ENCODE results near the gene ARHGDIA. TPM values are rescaled to one million over a fixed set of nuclear protein-coding genes. Genes with fewer than 3 reads are reported as not detected.

The ARHGDIA gene
- total RNA-seq, 1 donor from 2014 or later, result 43.3 TPM

- no peak overlapping the region for H3K9ac ChIP-seq (ENCODE audit: low read depth in 1 of 3, low read length in 3 of 3)
- peaks cover 0 to 5% (median 4%) of the 10 kb centered on the region in 3 donors for H3K4me1 ChIP-seq (ENCODE audit: control insufficient read depth in 3 of 3, insufficient read depth in 3 of 3, low read length in 3 of 3)
- no peak overlapping the region for H3K27ac ChIP-seq (ENCODE audit: low read depth, low read length)
- no peaks in the 10 kb centered on the region for H3K9me3 ChIP-seq (ENCODE audit: control insufficient read depth in 3 of 3, low read length in 3 of 3)
- no peaks in the 10 kb centered on the region for H3K27me3 ChIP-seq (ENCODE audit: control insufficient read depth in 3 of 3, insufficient read depth in 3 of 3, low read length in 3 of 3)
- no peak overlapping the region for H3K4me3 ChIP-seq (ENCODE audit: low read length in 3 of 3)
- peaks cover 12 to 15% (median 14%) of the 10 kb centered on the region in 3 donors for H3K36me3 ChIP-seq (ENCODE audit: control insufficient read depth in 3 of 3, insufficient read depth in 3 of 3, low read length in 3 of 3)
These were observed 6.4 kb upstream of the ARHGDIA start for GRCh38 chr17:81877569-81877968.

DNA sequence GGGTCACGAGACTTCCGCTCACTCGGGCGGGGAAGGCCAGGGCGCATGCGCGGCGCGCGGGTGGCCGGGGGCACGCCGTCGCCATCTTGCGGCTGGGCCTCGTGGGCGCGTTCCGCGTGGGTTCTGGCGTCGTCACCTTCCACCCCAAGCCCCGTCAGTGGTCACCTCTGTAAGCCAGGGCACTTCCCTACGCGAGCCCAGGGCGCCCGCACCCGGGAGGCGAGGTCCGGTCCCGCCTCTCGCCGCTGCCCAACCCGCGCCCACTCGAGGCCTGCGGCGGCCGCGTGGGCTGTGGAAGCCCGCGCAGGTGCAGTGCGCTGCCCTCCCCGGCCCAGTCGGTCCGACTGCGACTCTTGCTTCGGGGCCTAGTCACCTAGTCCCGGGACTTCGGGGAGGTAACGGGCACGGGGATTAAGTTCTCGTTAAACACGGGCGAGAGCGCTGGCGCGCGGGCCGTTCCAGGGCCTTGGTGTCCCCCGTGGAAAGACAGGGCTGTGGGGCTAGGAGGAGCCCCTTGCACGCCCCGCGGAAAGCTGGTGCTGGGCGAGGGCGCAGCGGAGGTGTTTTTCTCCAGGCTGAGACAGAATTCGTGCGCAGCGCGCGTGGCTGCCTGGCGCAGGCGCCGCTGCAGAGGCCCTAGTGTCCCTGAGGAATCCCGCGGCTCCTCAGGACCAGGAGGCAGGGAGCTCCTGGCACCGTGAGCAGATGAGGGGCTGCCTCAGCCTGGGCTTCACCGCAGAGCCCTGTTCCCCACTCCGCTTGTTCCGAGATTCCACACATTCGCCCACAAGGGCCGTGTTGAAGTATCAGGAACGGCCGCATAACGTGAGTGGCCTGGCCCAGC, 472 bp upstream of the ARHGDIA start:
- H3K27ac ChIP-seq (ENCODE audit: low read depth, low read length), result peak overlapping the region; percentile 97
- no peaks in the 10 kb centered on the region for H3K9me3 ChIP-seq (ENCODE audit: control insufficient read depth in 3 of 3, low read length in 3 of 3)
- H3K36me3 ChIP-seq (ENCODE audit: control insufficient read depth in 3 of 3, insufficient read depth in 3 of 3, low read length in 3 of 3), result peaks cover 11 to 19% (median 11%) of the 10 kb centered on the region in 3 donors
- H3K27me3 ChIP-seq (ENCODE audit: control insufficient read depth in 3 of 3, insufficient read depth in 3 of 3, low read length in 3 of 3), result no peaks in the 10 kb centered on the region
- peaks cover 28 to 58% (median 33%) of the 10 kb centered on the region in 3 donors for H3K4me1 ChIP-seq (ENCODE audit: control insufficient read depth in 3 of 3, insufficient read depth in 3 of 3, low read length in 3 of 3)
- H3K9ac ChIP-seq (ENCODE audit: low read depth in 1 of 3, low read length in 3 of 3), result peak overlapping the region; percentile 96 to 99 (median 99)
- H3K4me3 ChIP-seq (ENCODE audit: low read length in 3 of 3), result peak overlapping the region; percentile 82 to 96 (median 96)

DNA sequence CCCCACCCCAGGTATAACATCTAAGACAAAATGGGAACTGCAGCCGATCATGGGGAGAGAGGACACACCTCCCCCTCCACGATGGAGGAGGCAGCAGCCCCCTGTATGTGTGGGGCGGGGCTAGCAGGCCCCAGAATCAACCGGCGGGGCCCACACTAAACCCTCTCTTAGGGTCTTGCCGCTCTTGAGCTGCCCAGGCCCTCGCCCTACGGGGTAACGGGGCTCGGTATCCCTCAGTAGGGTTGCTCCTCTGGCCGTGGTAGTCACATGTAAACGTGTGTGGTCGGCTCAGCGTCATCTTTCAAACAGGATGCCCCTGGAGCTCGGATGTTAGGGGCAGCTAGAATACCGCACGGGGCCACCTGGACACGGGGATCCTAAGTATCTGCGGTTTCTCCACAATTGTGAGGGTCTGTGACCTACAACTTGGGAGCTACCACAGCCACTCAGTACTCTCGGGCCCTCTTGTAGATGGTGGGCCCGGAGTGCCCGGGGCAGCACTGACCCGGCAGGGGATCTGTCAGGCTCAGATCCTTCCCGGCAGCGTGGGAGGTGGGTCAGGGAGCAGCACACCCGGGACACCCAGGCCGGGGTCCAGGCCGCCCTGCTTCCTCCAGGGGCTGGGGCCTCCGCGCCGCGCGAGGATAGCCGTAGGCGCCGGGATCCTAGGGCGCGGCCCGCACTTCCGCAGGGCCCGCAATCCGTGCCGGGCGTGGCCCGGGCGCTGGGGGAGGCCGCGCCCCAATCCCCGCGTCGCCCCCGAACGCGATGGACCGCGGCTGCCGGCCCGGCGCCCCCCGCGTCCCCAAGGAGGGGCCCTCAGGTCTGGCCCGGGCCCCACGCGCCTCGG, 781 bp downstream of the ARHGDIA start:
- H3K27me3 ChIP-seq (ENCODE audit: control insufficient read depth in 3 of 3, insufficient read depth in 3 of 3, low read length in 3 of 3), result no peaks in the 10 kb centered on the region
- H3K9ac ChIP-seq (ENCODE audit: low read depth in 1 of 3, low read length in 3 of 3), result peak overlapping the region; percentile 83 to 90 (median 87)
- H3K36me3 ChIP-seq (ENCODE audit: control insufficient read depth in 3 of 3, insufficient read depth in 3 of 3, low read length in 3 of 3), result peaks cover 11 to 20% (median 11%) of the 10 kb centered on the region in 3 donors
- peaks cover 38 to 70% (median 42%) of the 10 kb centered on the region in 3 donors for H3K4me1 ChIP-seq (ENCODE audit: control insufficient read depth in 3 of 3, insufficient read depth in 3 of 3, low read length in 3 of 3)
- H3K4me3 ChIP-seq (ENCODE audit: low read length in 3 of 3), result peak overlapping the region; percentile 76 to 78 (median 78)
- H3K27ac ChIP-seq (ENCODE audit: low read depth, low read length), result peak overlapping the region; percentile 83
- H3K9me3 ChIP-seq (ENCODE audit: control insufficient read depth in 3 of 3, low read length in 3 of 3), result no peaks in the 10 kb centered on the region

DNA sequence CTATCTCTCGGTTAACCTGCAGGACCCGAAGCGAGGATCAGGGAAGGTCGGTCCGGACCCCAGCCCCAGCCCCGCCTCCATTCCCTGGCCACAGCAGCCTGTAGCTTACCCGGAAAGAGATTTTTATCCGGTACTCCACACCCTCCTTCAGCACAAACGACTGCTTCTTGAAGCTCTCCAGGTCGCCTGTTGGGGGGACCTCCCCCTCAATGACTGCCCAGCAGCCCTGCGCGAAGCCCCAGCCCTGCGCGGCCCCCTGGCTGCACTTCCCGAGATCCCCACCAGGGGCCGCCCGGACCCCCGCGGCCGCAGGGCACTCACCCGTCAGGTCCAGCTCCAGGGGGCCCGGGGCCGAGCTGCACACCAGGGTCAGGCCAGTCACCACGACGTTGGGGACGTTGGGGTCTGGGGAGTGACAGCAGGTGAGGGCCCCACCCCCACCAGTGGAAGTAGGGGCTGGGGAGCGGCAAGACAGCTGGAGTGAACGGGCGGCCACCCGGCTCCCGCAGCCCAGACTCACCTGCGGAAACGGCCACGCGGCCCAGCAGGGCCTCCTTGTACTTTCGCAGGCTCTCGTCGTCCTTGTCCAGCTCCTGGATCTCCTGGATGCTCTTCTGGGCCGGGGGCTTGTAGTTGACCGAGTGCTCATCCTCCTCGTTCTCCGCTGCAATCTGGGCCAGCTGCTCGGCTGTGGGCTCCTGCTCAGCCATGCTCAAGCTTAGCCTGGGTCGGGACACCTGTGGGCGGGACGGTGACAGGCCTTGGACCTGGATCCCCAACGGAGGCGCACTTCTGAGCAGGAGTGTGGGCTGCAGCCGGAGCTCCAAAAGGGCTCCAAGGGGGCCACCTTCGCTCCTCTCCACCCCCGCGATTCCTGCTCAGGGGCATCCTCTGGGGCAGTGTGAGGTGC, 1.7 kb downstream of the ARHGDIA start:
- Histone ChIP-seq H3K9ac (ENCODE audit: low read depth in 1 of 3, low read length in 3 of 3) (peak overlapping the region; percentile 83 to 90 (median 87)), H3K27ac (ENCODE audit: low read depth, low read length) (peak overlapping the region; percentile 83), H3K27me3 (ENCODE audit: control insufficient read depth in 3 of 3, insufficient read depth in 3 of 3, low read length in 3 of 3) (no peaks in the 10 kb centered on the region), H3K9me3 (ENCODE audit: control insufficient read depth in 3 of 3, low read length in 3 of 3) (no peaks in the 10 kb centered on the region), H3K4me3 (ENCODE audit: low read length in 3 of 3) (peak overlapping the region; percentile 76 to 78 (median 78)), H3K4me1 (ENCODE audit: control insufficient read depth in 3 of 3, insufficient read depth in 3 of 3, low read length in 3 of 3) (peaks cover 38 to 70% (median 42%) of the 10 kb centered on the region in 3 donors), H3K36me3 (ENCODE audit: control insufficient read depth in 3 of 3, insufficient read depth in 3 of 3, low read length in 3 of 3) (peaks cover 11 to 21% (median 11%) of the 10 kb centered on the region in 3 donors)

- Histone ChIP-seq H3K9ac (ENCODE audit: low read depth in 1 of 3, low read length in 3 of 3) (peak overlapping the region in 2 of 3 donors; percentile 8 to 59), H3K27me3 (ENCODE audit: control insufficient read depth in 3 of 3, insufficient read depth in 3 of 3, low read length in 3 of 3) (no peaks in the 10 kb centered on the region), H3K27ac (ENCODE audit: low read depth, low read length) (peak overlapping the region; percentile 83), H3K9me3 (ENCODE audit: control insufficient read depth in 3 of 3, low read length in 3 of 3) (no peaks in the 10 kb centered on the region), H3K4me1 (ENCODE audit: control insufficient read depth in 3 of 3, insufficient read depth in 3 of 3, low read length in 3 of 3) (peaks cover 42 to 76% (median 49%) of the 10 kb centered on the region in 3 donors), H3K4me3 (ENCODE audit: low read length in 3 of 3) (no peak overlapping the region), H3K36me3 (ENCODE audit: control insufficient read depth in 3 of 3, insufficient read depth in 3 of 3, low read length in 3 of 3) (peaks cover 11 to 21% (median 14%) of the 10 kb centered on the region in 3 donors)
These were observed 2.4 kb downstream of the ARHGDIA start for GRCh38 chr17:81868674-81869220.

DNA sequence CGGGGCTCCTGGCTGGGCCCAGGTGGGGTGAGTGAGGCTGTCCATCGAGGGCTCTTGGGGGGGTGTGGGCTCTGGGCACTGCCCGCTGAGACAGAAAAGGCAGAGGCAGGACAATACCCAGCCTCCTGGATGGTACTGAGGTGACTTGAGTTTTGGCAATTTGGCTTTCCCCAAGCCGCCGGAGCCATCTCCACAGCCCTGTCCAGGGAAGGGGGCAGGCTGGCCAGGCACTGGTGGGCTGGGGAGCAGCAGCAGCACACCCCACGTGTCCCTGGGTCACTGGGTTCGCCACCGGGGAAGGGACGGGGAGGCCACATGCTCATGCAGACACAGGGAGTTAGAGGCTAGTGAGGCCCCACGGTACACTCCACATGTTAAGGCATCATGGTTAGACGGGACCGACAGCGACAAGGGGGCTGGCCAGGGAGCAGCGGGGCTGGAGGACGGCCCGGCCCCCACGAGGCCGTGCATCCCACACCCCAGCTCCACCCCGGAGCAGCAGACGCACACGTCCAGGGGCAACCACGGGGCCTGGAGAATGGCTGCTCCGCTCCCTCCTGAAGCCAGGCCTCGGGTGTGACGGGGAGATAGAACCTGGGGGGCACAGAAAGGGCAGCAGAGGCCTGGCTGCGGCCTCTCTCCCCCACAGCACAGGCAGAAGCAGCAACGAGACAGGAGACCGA, 3.0 kb downstream of the ARHGDIA start:
- peaks cover 48 to 82% (median 56%) of the 10 kb centered on the region in 3 donors for H3K4me1 ChIP-seq (ENCODE audit: control insufficient read depth in 3 of 3, insufficient read depth in 3 of 3, low read length in 3 of 3)
- H3K27me3 ChIP-seq (ENCODE audit: control insufficient read depth in 3 of 3, insufficient read depth in 3 of 3, low read length in 3 of 3), result no peaks in the 10 kb centered on the region
- H3K4me3 ChIP-seq (ENCODE audit: low read length in 3 of 3), result no peak overlapping the region
- peaks cover 11 to 21% (median 17%) of the 10 kb centered on the region in 3 donors for H3K36me3 ChIP-seq (ENCODE audit: control insufficient read depth in 3 of 3, insufficient read depth in 3 of 3, low read length in 3 of 3)
- no peaks in the 10 kb centered on the region for H3K9me3 ChIP-seq (ENCODE audit: control insufficient read depth in 3 of 3, low read length in 3 of 3)
- peak overlapping the region in 2 of 3 donors; percentile 6 to 50 for H3K9ac ChIP-seq (ENCODE audit: low read depth in 1 of 3, low read length in 3 of 3)
- H3K27ac ChIP-seq (ENCODE audit: low read depth, low read length), result peak overlapping the region; percentile 36

GRCh38 chr17:81867170-81867990, 3.8 kb downstream of the ARHGDIA start:
- peaks cover 51 to 81% (median 61%) of the 10 kb centered on the region in 3 donors for H3K4me1 ChIP-seq (ENCODE audit: control insufficient read depth in 3 of 3, insufficient read depth in 3 of 3, low read length in 3 of 3)
- H3K9ac ChIP-seq (ENCODE audit: low read depth in 1 of 3, low read length in 3 of 3), result peak overlapping the region; percentile 12 to 70 (median 14)
- no peaks in the 10 kb centered on the region for H3K9me3 ChIP-seq (ENCODE audit: control insufficient read depth in 3 of 3, low read length in 3 of 3)
- H3K27ac ChIP-seq (ENCODE audit: low read depth, low read length), result peak overlapping the region; percentile 36
- no peaks in the 10 kb centered on the region for H3K27me3 ChIP-seq (ENCODE audit: control insufficient read depth in 3 of 3, insufficient read depth in 3 of 3, low read length in 3 of 3)
- peaks cover 11 to 21% (median 17%) of the 10 kb centered on the region in 3 donors for H3K36me3 ChIP-seq (ENCODE audit: control insufficient read depth in 3 of 3, insufficient read depth in 3 of 3, low read length in 3 of 3)
- H3K4me3 ChIP-seq (ENCODE audit: low read length in 3 of 3), result no peak overlapping the region

DNA sequence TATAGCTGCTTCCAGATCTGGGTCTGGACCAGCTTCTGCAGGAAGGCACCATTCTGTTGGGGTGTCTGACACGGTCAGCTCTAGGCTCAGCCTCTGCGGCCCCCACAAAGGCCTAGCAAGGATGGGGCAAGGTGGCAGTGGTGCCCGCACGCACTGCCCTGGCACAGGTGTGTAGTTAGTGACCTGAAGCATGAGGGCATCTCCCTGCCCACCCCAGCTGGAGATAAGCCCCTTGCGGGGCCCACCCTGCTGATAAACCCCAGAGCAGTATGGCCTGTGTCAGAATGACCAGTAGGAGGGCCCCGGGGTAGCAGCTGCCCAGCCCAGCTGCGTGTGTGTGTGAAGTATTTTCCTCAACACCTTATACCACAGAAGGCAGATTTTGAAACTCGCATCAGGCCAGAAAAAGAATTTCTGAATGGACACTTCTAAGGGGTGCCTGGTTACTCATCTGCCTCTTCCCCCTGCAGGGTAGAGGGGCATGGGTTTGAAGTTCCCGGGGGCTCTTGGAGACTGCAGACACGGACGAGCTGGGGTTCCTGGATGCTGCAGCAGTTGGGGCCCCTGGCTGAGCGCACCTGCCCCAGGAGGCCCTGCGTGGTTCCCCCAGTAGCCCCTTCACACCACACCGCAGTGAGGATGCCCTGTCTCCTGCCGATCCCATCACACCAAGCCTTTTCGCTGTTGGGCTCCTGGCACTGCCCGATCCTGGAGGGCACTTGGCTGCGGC, 4.5 kb downstream of the ARHGDIA start:
- no peak overlapping the region for H3K4me3 ChIP-seq (ENCODE audit: low read length in 3 of 3)
- H3K27ac ChIP-seq (ENCODE audit: low read depth, low read length), result no peak overlapping the region
- peak overlapping the region; percentile 14 to 70 (median 20) for H3K9ac ChIP-seq (ENCODE audit: low read depth in 1 of 3, low read length in 3 of 3)
- H3K27me3 ChIP-seq (ENCODE audit: control insufficient read depth in 3 of 3, insufficient read depth in 3 of 3, low read length in 3 of 3), result no peaks in the 10 kb centered on the region
- no peaks in the 10 kb centered on the region for H3K9me3 ChIP-seq (ENCODE audit: control insufficient read depth in 3 of 3, low read length in 3 of 3)
- peaks cover 52 to 80% (median 60%) of the 10 kb centered on the region in 3 donors for H3K4me1 ChIP-seq (ENCODE audit: control insufficient read depth in 3 of 3, insufficient read depth in 3 of 3, low read length in 3 of 3)
- peaks cover 11 to 21% (median 17%) of the 10 kb centered on the region in 3 donors for H3K36me3 ChIP-seq (ENCODE audit: control insufficient read depth in 3 of 3, insufficient read depth in 3 of 3, low read length in 3 of 3)

Data from skeletal muscle tissue (tissue), 4 donors.